ENCODE measurements around the gene H1-8.

Gene H1-8

GRCh38 chr3:129573493-129573892 lies 30.5 kb downstream of the H1-8 start:
- no peak for DNase-seq (ENCODE audit: low spot score)

- DNase-seq (ENCODE audit: low spot score), result no peak
These were observed 31.2 kb downstream of the H1-8 start for GRCh38 chr3:129574206-129574605.

GRCh38 chr3:129575233-129575996 lies 32.4 kb downstream of the H1-8 start:
- DNase-seq (ENCODE audit: low spot score), result no peak

- no peak for DNase-seq (ENCODE audit: low spot score)
These were observed 33.0 kb downstream of the H1-8 start for GRCh38 chr3:129575997-129576384.

GRCh38 chr3:129576514-129577352 lies 33.8 kb downstream of the H1-8 start:
- DNase-seq (ENCODE audit: low spot score), result no peak

- no peak for DNase-seq (ENCODE audit: low spot score)
These were observed 34.4 kb downstream of the H1-8 start for GRCh38 chr3:129577366-129577765.

GRCh38 chr3:129577925-129578786 lies 35.2 kb downstream of the H1-8 start:
- DNase-seq (ENCODE audit: low spot score), result no peak

- no peak for DNase-seq (ENCODE audit: low spot score)
These were observed 37.0 kb downstream of the H1-8 start for GRCh38 chr3:129579991-129580390.

GRCh38 chr3:129581623-129582022 lies 38.6 kb downstream of the H1-8 start:
- no peak for DNase-seq (ENCODE audit: low spot score)

GRCh38 chr3:129582799-129583198 lies 39.8 kb downstream of the H1-8 start:
- DNase-seq (ENCODE audit: low spot score), result no peak

- DNase-seq (ENCODE audit: low spot score), result no peak
These were observed 40.3 kb downstream of the H1-8 start for GRCh38 chr3:129583289-129583688.

- no peak for DNase-seq (ENCODE audit: low spot score)
These were observed 41.7 kb downstream of the H1-8 start for GRCh38 chr3:129584631-129585030.

GRCh38 chr3:129585949-129586657 lies 43.1 kb downstream of the H1-8 start:
- no peak for DNase-seq (ENCODE audit: low spot score)

- DNase-seq (ENCODE audit: low spot score), result no peak
These were observed 43.9 kb downstream of the H1-8 start for GRCh38 chr3:129586746-129587430.

- DNase-seq (ENCODE audit: low spot score), result no peak
These were observed 44.7 kb downstream of the H1-8 start for GRCh38 chr3:129587566-129588210.

GRCh38 chr3:129590215-129590614 lies 47.2 kb downstream of the H1-8 start:
- DNase-seq (ENCODE audit: low spot score), result no peak

- DNase-seq (ENCODE audit: low spot score), result no peak
These were observed 49.0 kb downstream of the H1-8 start for GRCh38 chr3:129591932-129592331.

- DNase-seq (ENCODE audit: low spot score), result no peak
These were observed 49.6 kb downstream of the H1-8 start for GRCh38 chr3:129592381-129593131.

GRCh38 chr3:129593230-129593594 lies 50.2 kb downstream of the H1-8 start:
- no peak for DNase-seq (ENCODE audit: low spot score)
